PFSK-1 (cell line): ENCODE data around the gene CHIT1.

Source experiments
- POLR2AphosphoS5 ChIP-seq: IDR thresholded peaks from 2 replicates; pipeline ENCODE4 v1.6.1; 2012; ENCODE audit warnings: low read depth, mild to moderate bottlenecking, control low read depth, low read length, moderate library complexity
- TAF1 ChIP-seq: IDR thresholded peaks from 2 replicates; pipeline ENCODE4 v1.6.1; 2012; ENCODE audit warnings: low read length, control low read depth, borderline replicate concordance; ENCODE audit not compliant: insufficient read depth
- TF ChIP-seq, protein P1 (sequence below), 2 experiments: IDR thresholded peaks; 2 replicates each; pipeline versions ENCODE4 v1.6.1 to v1.8.0; 2011 to 2012; ENCODE audit warnings: low read depth in 2 of 2, low read length in 2 of 2, control low read depth in 1 of 2, inconsistent platforms in 1 of 2, mild to moderate bottlenecking in 1 of 2, moderate library complexity in 1 of 2; ENCODE audit not compliant: insufficient read depth in 1 of 2

DNA sequence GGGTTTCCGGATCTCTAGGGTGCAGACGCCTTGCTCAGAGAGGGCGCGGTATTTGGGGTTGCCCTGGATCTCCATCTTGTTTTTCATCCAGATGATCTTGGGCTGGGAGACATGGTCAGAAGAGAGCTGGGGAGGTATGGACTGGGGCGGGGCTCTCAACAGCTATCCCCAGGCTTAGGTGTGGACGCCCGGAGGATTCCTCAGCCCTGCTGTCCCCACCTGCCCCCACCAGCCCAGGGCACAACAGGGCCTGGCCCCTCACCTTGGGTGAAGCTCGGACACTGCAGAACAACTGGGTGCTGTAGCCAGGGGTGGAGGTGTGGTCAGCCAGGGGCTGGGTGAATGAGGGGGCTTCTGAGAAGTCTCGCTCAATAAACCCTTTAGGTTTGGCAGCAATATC, 60.5 kb downstream of the CHIT1 start:
- TF ChIP-seq, protein P1, sequence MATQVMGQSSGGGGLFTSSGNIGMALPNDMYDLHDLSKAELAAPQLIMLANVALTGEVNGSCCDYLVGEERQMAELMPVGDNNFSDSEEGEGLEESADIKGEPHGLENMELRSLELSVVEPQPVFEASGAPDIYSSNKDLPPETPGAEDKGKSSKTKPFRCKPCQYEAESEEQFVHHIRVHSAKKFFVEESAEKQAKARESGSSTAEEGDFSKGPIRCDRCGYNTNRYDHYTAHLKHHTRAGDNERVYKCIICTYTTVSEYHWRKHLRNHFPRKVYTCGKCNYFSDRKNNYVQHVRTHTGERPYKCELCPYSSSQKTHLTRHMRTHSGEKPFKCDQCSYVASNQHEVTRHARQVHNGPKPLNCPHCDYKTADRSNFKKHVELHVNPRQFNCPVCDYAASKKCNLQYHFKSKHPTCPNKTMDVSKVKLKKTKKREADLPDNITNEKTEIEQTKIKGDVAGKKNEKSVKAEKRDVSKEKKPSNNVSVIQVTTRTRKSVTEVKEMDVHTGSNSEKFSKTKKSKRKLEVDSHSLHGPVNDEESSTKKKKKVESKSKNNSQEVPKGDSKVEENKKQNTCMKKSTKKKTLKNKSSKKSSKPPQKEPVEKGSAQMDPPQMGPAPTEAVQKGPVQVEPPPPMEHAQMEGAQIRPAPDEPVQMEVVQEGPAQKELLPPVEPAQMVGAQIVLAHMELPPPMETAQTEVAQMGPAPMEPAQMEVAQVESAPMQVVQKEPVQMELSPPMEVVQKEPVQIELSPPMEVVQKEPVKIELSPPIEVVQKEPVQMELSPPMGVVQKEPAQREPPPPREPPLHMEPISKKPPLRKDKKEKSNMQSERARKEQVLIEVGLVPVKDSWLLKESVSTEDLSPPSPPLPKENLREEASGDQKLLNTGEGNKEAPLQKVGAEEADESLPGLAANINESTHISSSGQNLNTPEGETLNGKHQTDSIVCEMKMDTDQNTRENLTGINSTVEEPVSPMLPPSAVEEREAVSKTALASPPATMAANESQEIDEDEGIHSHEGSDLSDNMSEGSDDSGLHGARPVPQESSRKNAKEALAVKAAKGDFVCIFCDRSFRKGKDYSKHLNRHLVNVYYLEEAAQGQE (IDR thresholded peaks at IDR 0.05; ENCODE audit: insufficient read depth in 1 of 2, low read depth in 2 of 2, low read length in 2 of 2), result no peak
- TF ChIP-seq POLR2AphosphoS5 (no peak), TAF1 (no peak)
